Inflammatory macrophage treated with lipopolysaccharide for 4 hours (primary cell): Measurements from ENCODE around the gene CIAO3.

ENCODE experiments used
- DNase-seq: peaks from one replicate; pipeline ENCODE4 v3.0.0-alpha.2; 2020

CIAO3 gene

DNA sequence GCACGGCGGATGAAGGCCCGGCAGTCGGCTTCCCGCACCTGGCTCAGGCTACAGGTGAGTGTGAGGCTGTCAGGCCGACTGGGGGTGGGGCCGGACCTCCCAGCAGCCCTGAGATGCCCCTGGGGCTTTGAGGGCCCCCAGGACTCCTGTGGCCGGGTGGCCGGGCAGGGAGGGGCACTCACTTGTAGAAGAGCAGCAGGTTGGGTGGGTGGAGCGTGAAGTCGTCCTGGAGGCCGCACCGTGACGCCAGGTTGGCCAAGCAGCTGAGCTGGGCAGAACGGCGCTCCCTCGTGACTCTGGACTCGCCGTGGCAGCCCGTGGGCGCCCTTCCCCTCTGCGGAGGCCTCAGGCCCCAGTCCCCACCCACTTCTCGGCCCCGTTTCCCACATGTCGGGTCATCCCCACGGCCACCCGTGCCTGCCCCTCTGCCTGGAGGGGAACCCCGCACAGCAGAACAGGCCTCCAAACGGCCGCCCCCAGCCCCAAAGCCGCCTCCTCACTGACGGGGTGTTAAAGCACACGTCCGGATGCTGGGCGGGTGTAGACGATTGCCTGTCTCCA, 34.5 kb upstream of the CIAO3 start:
- DNase-seq: no peak

DNA sequence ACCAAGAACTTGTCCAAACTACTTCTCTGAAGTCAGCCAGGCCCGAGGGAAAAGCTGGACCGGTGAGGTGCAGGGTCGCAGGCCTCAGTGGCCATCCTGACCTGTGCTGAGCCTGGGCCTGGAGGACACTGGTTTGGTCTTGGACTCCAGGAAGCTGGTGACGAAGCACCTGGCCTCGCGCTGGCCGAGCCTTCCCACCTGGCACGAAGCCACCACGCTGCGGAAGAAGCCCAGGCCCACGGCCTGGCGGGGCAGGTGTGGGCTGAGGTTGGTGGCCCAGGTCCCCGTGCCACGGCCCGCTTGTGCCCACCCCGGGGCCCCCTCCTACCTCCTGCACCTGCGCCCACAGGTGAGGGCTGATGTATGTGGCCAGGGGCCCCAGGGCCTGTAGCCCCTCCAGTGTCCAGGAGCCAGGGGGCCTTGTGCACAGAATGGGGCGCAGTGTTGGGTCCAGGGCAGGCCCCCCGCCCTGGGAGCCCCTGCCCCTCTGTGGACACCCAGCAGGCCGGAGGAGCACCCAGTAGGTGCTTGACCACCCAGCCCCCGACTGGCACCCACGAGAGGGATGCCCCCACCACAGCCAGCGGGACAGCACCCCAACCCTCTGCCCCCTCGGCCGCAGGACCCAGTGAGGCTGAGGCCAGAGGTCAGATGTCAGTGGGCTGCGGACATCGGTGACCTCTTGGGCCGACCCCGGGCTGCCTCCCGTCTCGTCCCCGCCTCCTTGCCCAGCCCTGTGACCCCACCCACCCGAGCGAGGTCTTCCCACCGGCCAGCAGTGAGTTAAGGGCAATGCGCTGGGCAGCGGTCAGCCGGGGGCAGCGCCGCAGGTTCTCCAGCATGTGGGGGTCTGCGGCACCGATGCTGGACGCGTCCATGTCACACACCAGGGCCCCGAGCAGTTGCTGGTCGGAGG, 33.5 kb upstream of the CIAO3 start:
- DNase-seq: no peak

DNA sequence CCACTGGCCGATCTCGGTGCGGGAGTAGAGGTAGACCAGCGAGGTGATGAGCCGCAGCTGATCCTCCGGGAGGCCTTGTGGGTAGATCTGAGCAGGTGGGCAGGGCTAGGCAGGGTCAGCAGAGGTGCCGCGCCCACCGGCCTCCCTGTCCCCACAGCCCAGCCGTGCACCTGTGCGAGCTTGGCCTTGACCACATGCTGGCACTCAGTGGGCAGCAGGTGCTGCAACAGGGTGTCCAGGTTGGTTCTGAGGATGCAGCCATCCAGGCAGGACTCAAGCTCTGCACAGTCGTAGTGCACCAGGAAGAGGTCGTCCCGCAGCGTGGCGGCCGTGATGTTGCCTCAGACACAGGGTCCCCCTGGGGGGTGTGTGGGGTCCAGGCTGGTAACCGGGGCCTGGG, 32.2 kb upstream of the CIAO3 start:
- no peak for DNase-seq

DNA sequence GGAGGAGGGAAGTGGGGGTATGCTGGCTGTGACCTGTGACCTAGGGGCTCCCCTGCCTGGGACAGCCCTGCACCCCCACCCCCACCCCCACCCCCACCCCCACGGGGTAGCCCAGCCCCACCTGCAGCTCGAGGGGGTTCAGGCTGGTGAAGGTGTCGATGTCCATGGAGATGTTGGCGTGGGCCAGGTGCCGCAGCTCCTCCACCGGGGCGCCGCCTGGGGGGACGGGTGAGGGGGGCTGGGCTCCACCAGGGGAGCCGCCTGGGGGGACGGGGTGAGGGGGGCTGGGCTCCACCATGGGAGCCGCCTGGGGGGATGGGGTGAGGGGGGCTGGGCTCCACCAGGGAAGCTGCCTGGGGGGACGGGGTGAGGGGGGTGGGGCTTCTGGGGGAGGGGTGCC, 29.6 kb upstream of the CIAO3 start:
- DNase-seq: no peak

- DNase-seq: no peak
These were observed 29.1 kb upstream of the CIAO3 start for GRCh38 chr16:769934-770333.

- DNase-seq: no peak
These were observed 28.5 kb upstream of the CIAO3 start for GRCh38 chr16:769184-769784.

GRCh38 chr16:768428-768827, 27.6 kb upstream of the CIAO3 start:
- no peak for DNase-seq

GRCh38 chr16:767743-768235, 27.0 kb upstream of the CIAO3 start:
- no peak for DNase-seq

- no peak for DNase-seq
These were observed 26.2 kb upstream of the CIAO3 start for GRCh38 chr16:766820-767640.

DNA sequence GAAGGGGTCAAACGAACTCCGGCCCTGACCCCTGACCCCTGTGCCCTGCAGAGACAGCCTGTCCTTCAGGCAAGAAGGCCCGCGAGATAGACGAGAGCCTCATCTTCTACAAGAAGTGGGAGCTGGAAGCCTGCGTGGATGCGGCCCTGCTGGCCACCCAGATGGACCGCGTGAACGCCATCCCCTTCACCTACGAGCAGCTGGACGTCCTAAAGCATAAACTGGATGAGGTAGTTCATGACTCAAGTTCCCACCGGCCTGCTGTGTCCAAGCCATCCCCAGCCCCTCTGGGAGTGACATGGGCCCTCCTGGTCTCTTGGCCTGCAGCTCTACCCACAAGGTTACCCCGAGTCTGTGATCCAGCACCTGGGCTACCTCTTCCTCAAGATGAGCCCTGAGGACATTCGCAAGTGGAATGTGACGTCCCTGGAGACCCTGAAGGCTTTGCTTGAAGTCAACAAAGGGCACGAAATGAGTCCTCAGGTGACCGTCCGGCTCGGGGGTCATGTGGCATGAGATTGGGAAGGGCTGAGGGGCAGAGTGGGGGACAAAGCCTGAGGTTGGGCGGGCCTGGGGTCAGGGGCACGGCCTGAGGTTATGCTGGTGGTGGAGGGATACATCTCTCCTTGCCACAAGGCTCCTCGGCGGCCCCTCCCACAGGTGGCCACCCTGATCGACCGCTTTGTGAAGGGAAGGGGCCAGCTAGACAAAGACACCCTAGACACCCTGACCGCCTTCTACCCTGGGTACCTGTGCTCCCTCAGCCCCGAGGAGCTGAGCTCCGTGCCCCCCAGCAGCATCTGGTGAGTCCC, 25.4 kb upstream of the CIAO3 start:
- no peak for DNase-seq

GRCh38 chr16:765488-765865, 24.7 kb upstream of the CIAO3 start:
- DNase-seq: no peak

- DNase-seq: no peak
These were observed 24.2 kb upstream of the CIAO3 start for GRCh38 chr16:764848-765487.

DNA sequence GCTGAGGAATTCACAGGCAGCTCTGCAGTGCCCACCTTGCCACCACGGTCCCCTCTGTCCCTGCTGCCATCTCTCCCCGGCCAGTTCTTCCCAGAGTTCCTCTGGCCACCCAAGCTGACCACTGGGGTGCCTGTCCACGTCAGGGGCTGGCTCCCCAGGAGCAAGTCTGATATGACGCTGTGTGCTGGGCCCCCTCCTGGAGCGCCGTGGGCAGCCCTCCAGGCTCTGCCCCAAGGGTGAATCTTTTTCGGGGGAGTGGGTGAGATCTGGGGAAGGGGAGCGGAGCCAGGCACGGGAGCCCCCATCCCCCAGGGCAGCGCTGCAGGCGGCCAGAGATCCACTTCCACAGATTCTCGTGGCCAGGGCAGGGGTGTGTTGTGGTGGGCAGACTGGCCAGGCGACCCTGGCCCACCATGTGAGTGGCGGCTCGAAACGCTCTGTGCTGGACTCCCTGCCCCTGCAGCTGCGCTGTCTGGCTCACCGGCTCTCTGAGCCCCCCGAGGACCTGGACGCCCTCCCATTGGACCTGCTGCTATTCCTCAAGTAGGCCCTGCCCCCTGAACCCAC, 23.5 kb upstream of the CIAO3 start:
- DNase-seq: no peak

DNA sequence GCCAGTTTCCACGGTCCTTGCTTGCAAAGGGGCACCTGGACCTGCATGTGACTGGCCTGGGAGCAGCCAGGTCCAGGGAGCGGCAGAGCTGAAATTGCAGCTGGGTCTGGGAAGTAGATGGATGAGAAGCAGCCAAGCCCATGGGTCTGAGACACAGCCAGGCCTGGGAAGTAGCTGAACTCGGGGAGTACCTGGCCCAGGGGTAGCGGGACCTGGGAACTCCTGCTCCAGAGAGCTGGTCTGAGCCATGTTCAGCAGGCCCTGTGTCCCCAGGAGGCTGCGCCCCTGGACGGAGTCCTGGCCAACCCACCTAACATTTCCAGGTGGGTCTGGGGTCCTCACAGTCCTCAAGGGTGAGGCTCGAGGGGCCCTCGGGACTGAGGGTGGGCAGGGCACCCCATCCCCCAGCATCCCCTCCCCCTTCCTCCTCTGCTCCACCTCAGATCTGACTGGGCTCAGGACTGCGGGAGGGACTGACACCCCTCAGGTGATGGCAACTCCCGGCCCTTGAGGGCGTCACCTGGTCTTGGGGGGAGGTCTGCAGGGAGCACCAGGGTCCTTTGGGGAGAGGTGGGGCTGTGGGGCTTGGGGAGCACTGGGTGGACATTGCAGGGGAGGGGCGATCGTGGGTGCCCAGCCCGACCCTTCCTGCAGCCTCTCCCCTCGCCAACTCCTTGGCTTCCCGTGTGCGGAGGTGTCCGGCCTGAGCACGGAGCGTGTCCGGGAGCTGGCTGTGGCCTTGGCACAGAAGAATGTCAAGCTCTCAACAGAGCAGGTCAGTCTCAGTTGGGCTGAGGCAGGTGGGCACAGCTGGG, 22.8 kb upstream of the CIAO3 start:
- DNase-seq: no peak

DNA sequence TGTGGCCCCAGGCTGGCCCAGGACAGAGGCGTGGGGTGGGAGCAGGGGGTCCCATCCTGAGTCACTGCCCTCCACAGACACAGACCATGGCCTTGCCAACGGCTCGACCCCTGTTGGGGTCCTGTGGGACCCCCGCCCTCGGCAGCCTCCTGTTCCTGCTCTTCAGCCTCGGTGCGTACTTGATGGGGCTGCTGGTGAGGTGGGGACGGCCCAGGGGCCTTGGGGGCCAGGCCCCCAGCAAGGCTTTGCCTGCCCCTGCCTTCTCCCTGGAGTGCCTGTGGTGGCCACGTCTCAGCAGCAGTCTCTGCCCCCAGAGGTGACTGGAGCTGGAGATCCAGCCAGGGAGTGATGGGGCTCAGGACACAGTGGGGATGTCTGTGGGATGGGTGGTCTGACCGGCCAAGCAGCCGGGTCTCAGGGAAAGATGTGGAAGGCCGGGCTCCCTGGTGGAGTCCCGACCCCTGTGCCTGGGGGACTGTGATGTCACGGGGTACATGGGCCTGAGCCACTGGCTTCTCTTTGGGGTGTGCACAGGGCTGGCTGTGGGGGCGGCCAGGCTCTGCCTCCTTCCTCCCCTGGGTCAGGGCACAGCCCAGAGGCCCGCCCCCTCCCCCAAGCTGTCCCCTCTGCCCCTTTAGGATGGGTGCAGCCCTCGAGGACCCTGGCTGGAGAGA, 21.9 kb upstream of the CIAO3 start:
- no peak for DNase-seq

GRCh38 chr16:761625-762513, 21.1 kb upstream of the CIAO3 start:
- no peak for DNase-seq

- DNase-seq: no peak
These were observed 19.9 kb upstream of the CIAO3 start, which contains the start of gene MSLN for GRCh38 chr16:760545-761343. MSLN (plus strand) TSS chr16:760734; CDS start chr16:762681, 1,947 bp downstream.

DNA sequence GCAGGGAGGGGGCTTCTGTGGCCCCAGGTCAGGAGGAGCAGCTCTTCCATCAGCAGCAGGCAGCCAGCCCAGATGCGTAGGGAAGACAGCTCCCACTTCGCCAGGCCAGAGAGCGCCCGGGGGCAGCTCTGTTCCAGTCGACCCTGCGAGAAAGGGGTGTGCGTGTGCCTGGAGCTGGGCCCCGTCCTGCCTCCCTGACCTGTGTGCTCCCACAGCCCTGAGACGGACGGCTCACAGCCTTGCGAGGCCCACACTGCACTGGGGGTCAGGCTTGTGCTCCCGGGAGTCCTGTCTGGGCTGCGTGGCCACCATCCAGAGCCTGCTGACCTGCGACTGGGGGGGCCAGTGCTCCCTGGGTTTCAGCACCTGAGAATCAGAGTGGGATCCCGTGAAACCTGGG, 19.3 kb upstream of the CIAO3 start:
- no peak for DNase-seq
